Adipocyte (in vitro differentiated cells): Measurements from ENCODE around the gene MAGEB1.

Source experiments
- DNase-seq: peaks from one replicate; pipeline ENCODE4 v3.0.0-alpha.2; 2015; ENCODE audit warnings: low read depth
- H3K27me3 ChIP-seq: replicated peaks from 2 replicates; pipeline ENCODE4 v1.7.0; 2013; ENCODE audit warnings: mild to moderate bottlenecking, low read length, moderate library complexity; ENCODE audit not compliant: control insufficient read depth, insufficient read depth
- H3K36me3 ChIP-seq: 2 replicates; pipeline ENCODE4 v1.7.0; 2013; ENCODE audit warnings: low read length, mild to moderate bottlenecking, moderate library complexity; ENCODE audit not compliant: control insufficient read depth, insufficient read depth, severe bottlenecking
- H3K4me1 ChIP-seq: 2 replicates; pipeline ENCODE4 v1.7.0; 2013; ENCODE audit warnings: mild to moderate bottlenecking, low read length, moderate library complexity; ENCODE audit not compliant: control insufficient read depth, insufficient read depth
- H3K4me3 ChIP-seq: 2 replicates; pipeline ENCODE4 v1.7.0; 2013; ENCODE audit warnings: mild to moderate bottlenecking, low read length, moderate library complexity
- H3K9ac ChIP-seq: 2 replicates; pipeline ENCODE4 v1.7.0; 2013; ENCODE audit warnings: mild to moderate bottlenecking, low read length, moderate library complexity
- H3K9me3 ChIP-seq: 2 replicates; pipeline ENCODE4 v1.7.0; 2013; ENCODE audit warnings: mild to moderate bottlenecking, low read length, moderate library complexity; ENCODE audit not compliant: control insufficient read depth

The MAGEB1 gene

GRCh38 chrX:30246769-30247489 lies at the start of gene MAGEB1:
TSS of gene MAGEB1 (plus strand) at chrX:30247146. CDS start at chrX:30250494, 3,348 bp downstream.
- no peaks in the 10 kb centered on the region for H3K9me3 ChIP-seq
- no peak within 1 kb of the TSS for H3K4me3 ChIP-seq
- no peak for DNase-seq
- H3K4me1 ChIP-seq, result no peaks in the 10 kb centered on the region
- H3K9ac ChIP-seq, result no peak within 1 kb of the TSS
- no peaks in the 10 kb centered on the region for H3K36me3 ChIP-seq
- H3K27me3 ChIP-seq, result peaks cover 41% of the 10 kb centered on the region

GRCh38 chrX:30212172-30212571 lies 34.8 kb upstream of the MAGEB1 start:
- Histone ChIP-seq H3K4me3 (no peak overlapping the region), H3K27me3 (peaks cover 30% of the 10 kb centered on the region), H3K36me3 (no peaks in the 10 kb centered on the region), H3K4me1 (no peaks in the 10 kb centered on the region), H3K9ac (no peak overlapping the region), H3K9me3 (no peaks in the 10 kb centered on the region)
- DNase-seq, result no peak

- DNase-seq, result no peak
- no peak within 1 kb of the TSS for H3K9ac ChIP-seq
- H3K4me1 ChIP-seq, result no peaks in the 10 kb centered on the region
- peaks cover 3% of the 10 kb centered on the region for H3K9me3 ChIP-seq
- H3K27me3 ChIP-seq, result peaks cover 41% of the 10 kb centered on the region
- no peaks in the 10 kb centered on the region for H3K36me3 ChIP-seq
- no peak within 1 kb of the TSS for H3K4me3 ChIP-seq
These were observed 31.5 kb upstream of the MAGEB1 start, which contains the start of gene MAGEB2 for GRCh38 chrX:30215357-30215843. TSS of gene MAGEB2 (plus strand) at chrX:30215563. CDS start at chrX:30218581, 3,018 bp downstream.

GRCh38 chrX:30217465-30217864 lies 29.5 kb upstream of the MAGEB1 start:
- H3K9ac ChIP-seq, result no peak overlapping the region
- no peaks in the 10 kb centered on the region for H3K36me3 ChIP-seq
- DNase-seq, result no peak
- H3K27me3 ChIP-seq, result peaks cover 37% of the 10 kb centered on the region
- no peaks in the 10 kb centered on the region for H3K4me1 ChIP-seq
- peaks cover 3% of the 10 kb centered on the region for H3K9me3 ChIP-seq
- no peak overlapping the region for H3K4me3 ChIP-seq

GRCh38 chrX:30219372-30219771 lies 27.6 kb upstream of the MAGEB1 start:
- DNase-seq, result no peak
- H3K9me3 ChIP-seq, result peaks cover 3% of the 10 kb centered on the region
- H3K4me3 ChIP-seq, result no peak overlapping the region
- H3K36me3 ChIP-seq, result no peaks in the 10 kb centered on the region
- no peaks in the 10 kb centered on the region for H3K4me1 ChIP-seq
- peaks cover 36% of the 10 kb centered on the region for H3K27me3 ChIP-seq
- H3K9ac ChIP-seq, result no peak overlapping the region

- no peak overlapping the region for H3K4me3 ChIP-seq
- H3K36me3 ChIP-seq, result no peaks in the 10 kb centered on the region
- H3K9ac ChIP-seq, result no peak overlapping the region
- peaks cover 36% of the 10 kb centered on the region for H3K27me3 ChIP-seq
- no peaks in the 10 kb centered on the region for H3K4me1 ChIP-seq
- no peak for DNase-seq
- H3K9me3 ChIP-seq, result peaks cover 3% of the 10 kb centered on the region
These were observed 26.3 kb upstream of the MAGEB1 start for GRCh38 chrX:30220661-30221060.

- Histone ChIP-seq H3K4me3 (no peak overlapping the region), H3K9ac (no peak overlapping the region), H3K27me3 (peaks cover 27% of the 10 kb centered on the region), H3K36me3 (no peaks in the 10 kb centered on the region), H3K9me3 (no peaks in the 10 kb centered on the region), H3K4me1 (no peaks in the 10 kb centered on the region)
- DNase-seq, result no peak
These were observed 22.4 kb upstream of the MAGEB1 start for GRCh38 chrX:30224536-30224935.

GRCh38 chrX:30228526-30228925 lies 18.4 kb upstream of the MAGEB1 start:
- Histone ChIP-seq H3K4me3 (no peak overlapping the region), H3K36me3 (no peaks in the 10 kb centered on the region), H3K9ac (no peak overlapping the region), H3K27me3 (peaks cover 31% of the 10 kb centered on the region), H3K9me3 (no peaks in the 10 kb centered on the region), H3K4me1 (no peaks in the 10 kb centered on the region)
- DNase-seq, result no peak

- no peak for DNase-seq
- no peak within 1 kb of the TSS for H3K4me3 ChIP-seq
- H3K4me1 ChIP-seq, result no peaks in the 10 kb centered on the region
- no peaks in the 10 kb centered on the region for H3K9me3 ChIP-seq
- no peaks in the 10 kb centered on the region for H3K36me3 ChIP-seq
- H3K9ac ChIP-seq, result no peak within 1 kb of the TSS
- H3K27me3 ChIP-seq, result peaks cover 38% of the 10 kb centered on the region
These were observed 16.6 kb upstream of the MAGEB1 start, which contains the start of gene MAGEB3 for GRCh38 chrX:30230395-30230794. TSS of gene MAGEB3 (plus strand) at chrX:30230657. CDS start at chrX:30235925, 5,268 bp downstream.

GRCh38 chrX:30241724-30242415 lies 5.1 kb upstream of the MAGEB1 start, which contains the start of gene MAGEB4:
TSS of gene MAGEB4 (plus strand) at chrX:30242000. CDS start at chrX:30242136, 136 bp downstream.
- Histone ChIP-seq H3K9ac (no peak within 1 kb of the TSS), H3K27me3 (peaks cover 42% of the 10 kb centered on the region), H3K36me3 (no peaks in the 10 kb centered on the region), H3K9me3 (peaks cover 12% of the 10 kb centered on the region), H3K4me3 (no peak within 1 kb of the TSS), H3K4me1 (no peaks in the 10 kb centered on the region)
- DNase-seq, result no peak

- no peak overlapping the region for H3K4me3 ChIP-seq
- no peak overlapping the region for H3K9ac ChIP-seq
These were observed 1.9 kb downstream of the MAGEB1 start for GRCh38 chrX:30248854-30249253.

More at GRCh38 chrX:30248854-30249253, 1.9 kb downstream of the MAGEB1 start:
- DNase-seq, result no peak
- peaks cover 53% of the 10 kb centered on the region for H3K27me3 ChIP-seq
- no peaks in the 10 kb centered on the region for H3K9me3 ChIP-seq
- H3K4me1 ChIP-seq, result no peaks in the 10 kb centered on the region
- H3K36me3 ChIP-seq, result no peaks in the 10 kb centered on the region
